Choroid plexus epithelial cell (primary cell): ENCODE results near the gene ADCY2.

Experiments
- DNase-seq: peaks from one replicate; pipeline ENCODE4 v3.0.0-alpha.2; 2010; ENCODE audit warnings: low read depth
- H3K4me3 ChIP-seq: 2 replicates; pipeline ENCODE4 v1.5.1; 2011; ENCODE audit warnings: low read depth, mild to moderate bottlenecking, control low read depth, low read length, moderate library complexity
- CTCF ChIP-seq: conservative IDR thresholded peaks from 2 replicates; pipeline ENCODE4 v1.5.1; 2011; ENCODE audit warnings: low read depth, mild to moderate bottlenecking, control low read depth, inconsistent platforms, low read length, moderate library complexity

Gene ADCY2

GRCh38 chr5:7385681-7386080, 10.3 kb upstream of the ADCY2 start:
- no peak for TF ChIP-seq CTCF
- no peak overlapping the region for H3K4me3 ChIP-seq
- no peak for DNase-seq

GRCh38 chr5:7388553-7388952, 7.4 kb upstream of the ADCY2 start:
- DNase-seq: no peak
- no peak overlapping the region for H3K4me3 ChIP-seq
- no peak for TF ChIP-seq CTCF

GRCh38 chr5:7391215-7391614, 4.7 kb upstream of the ADCY2 start:
- H3K4me3 ChIP-seq: no peak overlapping the region
- no peak for TF ChIP-seq CTCF
- DNase-seq: no peak

- H3K4me3 ChIP-seq: no peak overlapping the region
- TF ChIP-seq CTCF: peak; percentile 35
- peak; percentile 15 for DNase-seq
Observed at GRCh38 chr5:7391814-7392692, 3.9 kb upstream of the ADCY2 start.

GRCh38 chr5:7392693-7393024, 3.3 kb upstream of the ADCY2 start:
- no peak for DNase-seq
- no peak for TF ChIP-seq CTCF
- no peak overlapping the region for H3K4me3 ChIP-seq

GRCh38 chr5:7393921-7394799, 1.8 kb upstream of the ADCY2 start:
- DNase-seq: no peak
- no peak for TF ChIP-seq CTCF

More at GRCh38 chr5:7393921-7394799, 1.8 kb upstream of the ADCY2 start:
- no peak overlapping the region for H3K4me3 ChIP-seq
